Osteoblast (primary cell): ENCODE results near the gene GUCA1A. TPM values are rescaled to one million over a fixed set of nuclear protein-coding genes. Genes with fewer than 3 reads are reported as not detected.
A peak's percentile ranks its signal among the peaks of the same experiment; 100 is the strongest.

Experiments used
- DNase-seq: peaks from one replicate; pipeline ENCODE4 v3.0.0; 2011; ENCODE audit warnings: low spot score, mixed read lengths; ENCODE audit not compliant: insufficient read length; ENCODE audit errors: missing footprints
- H2AFZ ChIP-seq: 2 replicates; pipeline ENCODE4 v1.6.0; 2011; ENCODE audit warnings: mild to moderate bottlenecking, low read length
- H3K27ac ChIP-seq: 2 replicates; pipeline ENCODE4 v1.5.1; 2011; ENCODE audit warnings: mild to moderate bottlenecking, low read depth, low read length, moderate library complexity
- H3K27me3 ChIP-seq: 2 replicates; pipeline ENCODE4 v1.6.0; 2012; ENCODE audit warnings: mild to moderate bottlenecking, control low read depth, inconsistent platforms, low read length, moderate library complexity; ENCODE audit not compliant: insufficient read depth
- H3K36me3 ChIP-seq: 2 replicates; pipeline ENCODE4 v1.5.1; 2011; ENCODE audit warnings: mild to moderate bottlenecking, low read length, control low read depth, moderate library complexity; ENCODE audit not compliant: insufficient read depth
- H3K4me1 ChIP-seq: 2 replicates; pipeline ENCODE4 v1.5.1; 2011; ENCODE audit warnings: mild to moderate bottlenecking, low read length, control low read depth, moderate library complexity; ENCODE audit not compliant: insufficient read depth
- H3K4me2 ChIP-seq: 2 replicates; pipeline ENCODE4 v1.6.0; 2011; ENCODE audit warnings: mild to moderate bottlenecking, low read length; ENCODE audit not compliant: insufficient read depth
- H3K4me3 ChIP-seq: fragments of 200-600 bp; sonication (generic); 3 replicates; pipeline ENCODE4 v1.5.1; 2012; ENCODE audit warnings: mild to moderate bottlenecking, low read length, inconsistent platforms; ENCODE audit not compliant: insufficient read depth
- H3K79me2 ChIP-seq: 2 replicates; pipeline ENCODE4 v1.6.0; 2012; ENCODE audit warnings: mild to moderate bottlenecking, low read length, control low read depth, inconsistent platforms; ENCODE audit not compliant: insufficient read depth
- H3K9me3 ChIP-seq: 2 replicates; pipeline ENCODE4 v1.5.1; 2011; ENCODE audit warnings: low read depth, low read length, control low read depth
- H4K20me1 ChIP-seq: 2 replicates; pipeline ENCODE4 v1.6.0; 2012; ENCODE audit warnings: mild to moderate bottlenecking, low read length, control low read depth; ENCODE audit not compliant: insufficient read depth
- total RNA-seq: library from RNA; depleted of rRNA; stranded (reverse); fragments of >200 nt; gene quantifications from 2 replicates; pipeline ENCODE4 v1.2.3, GENCODE V29; 2012
- TF ChIP-seq, protein P1 (sequence below): IDR thresholded peaks from 2 replicates; pipeline ENCODE4 v1.5.1; 2011; ENCODE audit warnings: mild to moderate bottlenecking, low read depth, low read length, moderate library complexity; ENCODE audit errors: extremely low read depth

The GUCA1A gene
- total RNA-seq, 1 donor = not detected

DNA sequence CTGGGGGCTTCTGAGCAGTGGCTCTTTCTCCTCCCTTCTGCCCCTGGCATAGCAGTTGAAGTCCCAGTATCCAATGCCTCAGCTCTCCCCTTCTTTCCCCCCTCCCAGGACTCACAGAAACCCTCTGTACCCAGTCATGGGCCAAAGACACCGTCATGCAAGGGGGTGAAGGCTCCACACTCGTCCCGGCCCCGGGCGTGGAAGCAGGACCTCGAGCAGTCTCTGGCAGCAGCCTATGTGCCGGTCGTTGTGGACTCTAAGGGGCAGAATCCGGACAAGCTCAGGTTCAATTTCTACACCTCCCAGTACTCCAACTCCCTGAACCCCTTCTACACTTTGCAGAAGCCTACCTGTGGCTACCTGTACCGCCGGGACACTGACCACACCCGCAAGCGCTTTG is 10.4 kb upstream of the GUCA1A start:
- no peak overlapping the region for H3K4me3 ChIP-seq
- TF ChIP-seq, protein P1, sequence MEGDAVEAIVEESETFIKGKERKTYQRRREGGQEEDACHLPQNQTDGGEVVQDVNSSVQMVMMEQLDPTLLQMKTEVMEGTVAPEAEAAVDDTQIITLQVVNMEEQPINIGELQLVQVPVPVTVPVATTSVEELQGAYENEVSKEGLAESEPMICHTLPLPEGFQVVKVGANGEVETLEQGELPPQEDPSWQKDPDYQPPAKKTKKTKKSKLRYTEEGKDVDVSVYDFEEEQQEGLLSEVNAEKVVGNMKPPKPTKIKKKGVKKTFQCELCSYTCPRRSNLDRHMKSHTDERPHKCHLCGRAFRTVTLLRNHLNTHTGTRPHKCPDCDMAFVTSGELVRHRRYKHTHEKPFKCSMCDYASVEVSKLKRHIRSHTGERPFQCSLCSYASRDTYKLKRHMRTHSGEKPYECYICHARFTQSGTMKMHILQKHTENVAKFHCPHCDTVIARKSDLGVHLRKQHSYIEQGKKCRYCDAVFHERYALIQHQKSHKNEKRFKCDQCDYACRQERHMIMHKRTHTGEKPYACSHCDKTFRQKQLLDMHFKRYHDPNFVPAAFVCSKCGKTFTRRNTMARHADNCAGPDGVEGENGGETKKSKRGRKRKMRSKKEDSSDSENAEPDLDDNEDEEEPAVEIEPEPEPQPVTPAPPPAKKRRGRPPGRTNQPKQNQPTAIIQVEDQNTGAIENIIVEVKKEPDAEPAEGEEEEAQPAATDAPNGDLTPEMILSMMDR = no peak
- no peak overlapping the region for H3K4me2 ChIP-seq

DNA sequence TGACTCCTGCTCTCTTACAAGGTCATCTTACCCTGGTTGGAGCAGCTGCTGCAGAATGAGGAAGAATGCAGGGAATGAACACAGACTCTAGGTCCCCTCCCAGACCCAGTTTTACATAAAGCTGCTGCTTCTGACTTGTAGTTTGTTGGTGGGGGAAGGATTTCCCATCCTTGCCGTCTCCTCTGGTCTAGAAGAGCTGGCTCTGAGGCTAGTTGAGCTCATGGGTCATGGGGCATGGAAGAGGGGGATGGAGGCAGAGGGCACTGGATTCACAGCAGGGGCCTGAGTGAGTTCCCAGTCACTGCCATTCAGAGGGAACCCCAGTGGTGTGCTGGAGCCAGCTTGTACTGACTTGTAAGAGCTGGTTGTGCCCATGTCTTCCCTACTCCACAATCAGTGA is 9.2 kb upstream of the GUCA1A start:
- no peak overlapping the region for H3K4me2 ChIP-seq
- no peaks in the 10 kb centered on the region for H3K36me3 ChIP-seq
- H3K4me1 ChIP-seq = peaks cover 9% of the 10 kb centered on the region
- DNase-seq = no peak
- H3K27ac ChIP-seq = no peak overlapping the region
- H2AFZ ChIP-seq = no peak overlapping the region
- no peaks in the 10 kb centered on the region for H3K79me2 ChIP-seq
- no peaks in the 10 kb centered on the region for H4K20me1 ChIP-seq
- TF ChIP-seq, protein P1 = no peak
- H3K9me3 ChIP-seq = no peaks in the 10 kb centered on the region
- H3K27me3 ChIP-seq = peaks cover 5% of the 10 kb centered on the region
- no peak overlapping the region for H3K4me3 ChIP-seq

More for the DNA sequence above, 10.4 kb upstream of the GUCA1A start:
- H4K20me1 ChIP-seq = no peaks in the 10 kb centered on the region
- peaks cover 12% of the 10 kb centered on the region for H3K4me1 ChIP-seq
- H3K9me3 ChIP-seq = no peaks in the 10 kb centered on the region
- H3K79me2 ChIP-seq = no peaks in the 10 kb centered on the region
- no peak overlapping the region for H3K27ac ChIP-seq
- peaks cover 5% of the 10 kb centered on the region for H3K27me3 ChIP-seq
- DNase-seq = no peak
- no peaks in the 10 kb centered on the region for H3K36me3 ChIP-seq
- H2AFZ ChIP-seq = no peak overlapping the region

DNA sequence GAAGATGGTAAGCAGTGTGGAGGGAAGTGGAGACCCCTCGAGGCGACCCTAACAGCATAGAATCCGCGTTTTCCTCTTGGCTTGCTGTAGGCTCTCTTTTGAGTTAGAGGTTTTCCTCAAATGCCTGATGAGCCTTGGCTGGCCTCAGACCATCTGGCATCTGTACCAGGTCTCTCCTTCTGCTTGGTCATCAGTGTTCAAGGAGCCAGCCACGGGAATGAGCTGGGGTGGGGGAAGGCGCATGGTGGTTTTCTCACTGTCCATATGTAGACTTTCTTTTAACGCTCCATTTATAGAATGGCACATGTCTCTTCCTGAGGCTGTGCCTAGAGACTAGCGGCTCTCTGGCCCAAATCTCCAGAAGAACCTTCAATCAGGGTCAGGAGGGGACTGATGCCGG is 8.1 kb upstream of the GUCA1A start:
- DNase-seq = peak; percentile 90
- Histone ChIP-seq H3K27me3 (peaks cover 5% of the 10 kb centered on the region), H2AFZ (no peak overlapping the region), H3K9me3 (no peaks in the 10 kb centered on the region), H3K36me3 (no peaks in the 10 kb centered on the region), H3K27ac (no peak overlapping the region), H3K4me2 (peak overlapping the region; percentile 64), H4K20me1 (no peaks in the 10 kb centered on the region), H3K79me2 (no peaks in the 10 kb centered on the region), H3K4me1 (peaks cover 9% of the 10 kb centered on the region), H3K4me3 (no peak overlapping the region)
- TF ChIP-seq, protein P1 = no peak

DNA sequence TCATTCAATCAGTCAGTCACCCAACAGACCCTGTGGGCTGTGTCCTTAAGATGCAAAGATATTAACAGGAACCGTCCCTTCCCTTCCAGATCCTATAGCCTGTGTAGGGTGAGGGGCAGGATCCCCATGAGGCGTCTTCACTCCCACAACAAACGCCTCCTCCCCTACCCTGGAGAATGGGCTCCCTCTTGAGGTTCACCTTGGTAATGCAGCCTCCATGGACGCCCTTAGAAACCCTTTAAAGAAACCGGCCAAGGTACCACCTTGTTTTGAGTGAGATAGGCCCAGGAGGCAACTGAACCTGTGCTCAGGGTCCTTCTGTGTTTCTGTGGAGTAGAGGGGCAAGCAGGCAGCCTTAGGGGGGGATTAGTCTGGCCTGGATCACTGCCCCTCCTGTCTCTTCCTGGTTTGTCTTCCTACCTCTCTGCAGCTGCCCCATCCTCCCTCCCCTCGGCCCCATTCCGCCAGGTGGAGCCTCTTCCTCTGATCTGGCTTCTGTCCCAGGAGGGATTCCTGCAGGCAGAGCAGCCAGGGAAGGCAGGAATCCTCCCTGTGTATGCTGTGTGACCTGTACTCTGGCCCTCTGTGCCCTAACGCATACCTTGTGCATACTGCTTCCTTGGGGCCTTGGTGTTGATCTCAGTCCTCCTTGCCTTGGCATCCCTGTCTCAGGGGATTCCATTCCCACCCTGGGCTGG is 6.6 kb upstream of the GUCA1A start:
- H3K9me3 ChIP-seq = no peaks in the 10 kb centered on the region
- TF ChIP-seq, protein P1 = peak; percentile 92
- no peak overlapping the region for H3K4me3 ChIP-seq
- H3K27me3 ChIP-seq = peaks cover 1% of the 10 kb centered on the region
- no peaks in the 10 kb centered on the region for H3K79me2 ChIP-seq
- DNase-seq = peak; percentile 91
- no peak overlapping the region for H3K4me2 ChIP-seq
- peaks cover 9% of the 10 kb centered on the region for H3K4me1 ChIP-seq
- peak overlapping the region; percentile 57 for H2AFZ ChIP-seq
- no peak overlapping the region for H3K27ac ChIP-seq
- H4K20me1 ChIP-seq = no peaks in the 10 kb centered on the region
- H3K36me3 ChIP-seq = no peaks in the 10 kb centered on the region
